K562 (cell line): ENCODE measurements around the gene CCNY. TPM values are rescaled to one million over a fixed set of nuclear protein-coding genes. Genes with fewer than 3 reads are reported as not detected.

Experiments
- ATAC-seq: fragments of 200-7000 bp; cut with Tn5 transposase; 3 replicates; pipeline ENCODE4 v1.9.1; 2020; ENCODE audit warnings: moderate library complexity
- BruUV-seq: library from RNA; stranded (reverse); fragments of 400-500 nt; replicated peaks from 2 replicates; lab custom pipeline; 2021; lab: Mats Ljungman, UMichigan
- CTCF ChIA-PET: fragments of 300-600 bp; formaldehyde crosslinking; extraction: SDS; loops from one replicate; lab custom pipeline; 2021; ENCODE audit warnings: low intra/inter-chr PET ratio; lab: Yijun Ruan, JAX
- POLR2A ChIA-PET: fragments of 300-600, 350-650 bp; sonication (Branson Sonifier 250); formaldehyde crosslinking; extraction: SDS; loops from one replicate; lab custom pipeline; 2021; ENCODE audit warnings: antibody characterized with exemption, inconsistent platforms; lab: Yijun Ruan, JAX
- DNase-seq, 4 experiments: peaks; one replicate each; pipeline versions ENCODE4 v3.0.0 to v3.0.0-alpha.2; 2011 to 2018; ENCODE audit warnings: low spot score in 3 of 4, mixed read lengths in 3 of 4; ENCODE audit errors: extremely low read depth in 1 of 4
- FAIRE-seq: peaks from 2 replicates; lab custom pipeline; 2011; peaks lifted over from hg19 to GRCh38; lab: Jason Lieb, UNC
- H2AFZ ChIP-seq: 2 replicates; pipeline ENCODE4 v1.6.0; 2011; ENCODE audit warnings: low read depth, low read length, control low read depth, inconsistent platforms
- H3K27ac ChIP-seq: fragments of 200-600 bp; 3 replicates; pipeline ENCODE4 v1.8.0; 2011; ENCODE audit warnings: low read depth, mild to moderate bottlenecking, control low read depth, inconsistent platforms, low read length, moderate library complexity, mixed read lengths; ENCODE audit errors: extremely low read depth
- H3K27me3 ChIP-seq, 2 experiments: fragments of 300-600 bp in 1 of 2; 2 replicates in 1 of 2; 3 replicates in 1 of 2; pipeline versions ENCODE4 v1.6.0 to v1.8.0; 2011; ENCODE audit warnings: inconsistent platforms in 2 of 2, low read length in 2 of 2, mild to moderate bottlenecking in 1 of 2, mixed read lengths in 1 of 2, moderate library complexity in 1 of 2; ENCODE audit not compliant: control insufficient read depth in 2 of 2, insufficient read depth in 2 of 2
- H3K36me3 ChIP-seq: fragments of 300-600 bp; 3 replicates; pipeline ENCODE4 v1.8.0; 2011; ENCODE audit warnings: mild to moderate bottlenecking, low read length, inconsistent platforms; ENCODE audit not compliant: control insufficient read depth, insufficient read depth
- H3K4me1 ChIP-seq, 2 experiments: fragments of 200-600 bp in 1 of 2; replicated peaks in 1 of 2; 2 replicates in 1 of 2; 3 replicates in 1 of 2; pipeline versions ENCODE4 v1.5.1 to v1.8.0; 2011; ENCODE audit warnings: inconsistent platforms in 2 of 2, low read length in 2 of 2, mild to moderate bottlenecking in 1 of 2, mixed read lengths in 1 of 2, moderate library complexity in 1 of 2; ENCODE audit not compliant: control insufficient read depth in 2 of 2, insufficient read depth in 2 of 2
- H3K4me2 ChIP-seq: 2 replicates; pipeline ENCODE4 v1.6.1; 2011; ENCODE audit warnings: low read length, control low read depth, inconsistent platforms, mixed read lengths; ENCODE audit not compliant: insufficient read depth
- H3K4me3 ChIP-seq: fragments of 200-600 bp; sonication (generic), shearing (Covaris generic); 2 replicates; pipeline ENCODE4 v1.5.1; 2016; ENCODE audit warnings: control low read depth, inconsistent platforms
- H3K79me2 ChIP-seq: fragments of 200-600 bp; 3 replicates; pipeline ENCODE4 v1.8.0; 2011; ENCODE audit warnings: low read length, inconsistent platforms; ENCODE audit not compliant: control insufficient read depth, insufficient read depth
- H3K9ac ChIP-seq, 2 experiments: 2 replicates each; pipeline versions ENCODE4 v1.6.0 to v1.6.1; 2011; ENCODE audit warnings: low read depth in 2 of 2, low read length in 2 of 2, control low read depth in 1 of 2, inconsistent platforms in 1 of 2, mild to moderate bottlenecking in 1 of 2, mixed read lengths in 1 of 2; ENCODE audit not compliant: insufficient read depth in 1 of 2
- H3K9me1 ChIP-seq: one replicate; pipeline ENCODE4 v1.6.0; 2011; ENCODE audit warnings: inconsistent platforms, mild to moderate bottlenecking, low read length, moderate library complexity; ENCODE audit not compliant: control insufficient read depth, insufficient read depth
- H3K9me3 ChIP-seq: replicated peaks from 2 replicates; pipeline ENCODE4 v1.5.1; 2011; ENCODE audit warnings: low read depth, low read length, inconsistent platforms; ENCODE audit not compliant: control insufficient read depth, insufficient read depth
- H4K20me1 ChIP-seq: replicated peaks from 2 replicates; pipeline ENCODE4 v1.6.1; 2011; ENCODE audit warnings: low read length, inconsistent platforms, mixed read lengths; ENCODE audit not compliant: control insufficient read depth, insufficient read depth
- DPF2 ChIP-seq: fragments of 450-650 bp; IDR thresholded peaks from 2 replicates; pipeline ENCODE4 v1.6.1; 2016
- GABPB2 ChIP-seq: fragments of 250-450 bp; sonication (Bioruptor Pico); conservative IDR thresholded peaks from 2 replicates; pipeline ENCODE4 v1.5.1; 2021; ENCODE audit warnings: mild to moderate bottlenecking
- MEIS2 ChIP-seq: fragments of 450-650 bp; IDR thresholded peaks from 2 replicates; pipeline ENCODE4 v1.6.1; 2014; ENCODE audit warnings: mild to moderate bottlenecking; ENCODE audit not compliant: partially characterized antibody
- NRF1 ChIP-seq, 2 experiments: fragments of 450-650 bp; IDR thresholded peaks in 1 of 2; conservative IDR thresholded peaks in 1 of 2; 2 replicates each; pipeline ENCODE4 v1.6.1; 2014; ENCODE audit warnings: mild to moderate bottlenecking in 2 of 2
- PCBP2 ChIP-seq: fragments of 200-400 bp; formaldehyde crosslinking; IDR thresholded peaks from 2 replicates; pipeline ENCODE4 v1.6.1; 2018; ENCODE audit warnings: low read length, low read depth, mild to moderate bottlenecking, moderate library complexity; ENCODE audit not compliant: poor library complexity, severe bottlenecking
- PHF8 ChIP-seq: fragments of 200-600 bp; sonication (generic); IDR thresholded peaks from 2 replicates; pipeline ENCODE4 v1.6.1; 2012; ENCODE audit warnings: mixed run types, mild to moderate bottlenecking, inconsistent platforms, low read length, moderate library complexity, borderline replicate concordance
- PPARD ChIP-seq: fragments of 250-450 bp; sonication (Bioruptor Pico); IDR thresholded peaks from 2 replicates; pipeline ENCODE4 v1.8.0; 2022; ENCODE audit warnings: inconsistent platforms, mild to moderate bottlenecking, moderate library complexity
- PREB ChIP-seq: sonication (generic); formaldehyde crosslinking; IDR thresholded peaks from 2 replicates; pipeline ENCODE4 v1.8.1; 2023; ENCODE audit warnings: mild to moderate bottlenecking, missing genetic modification reagents
- RBM22 ChIP-seq: fragments of 200-400 bp; formaldehyde crosslinking; IDR thresholded peaks from 2 replicates; pipeline ENCODE4 v1.6.1; 2018; ENCODE audit warnings: low read length, low read depth; ENCODE audit not compliant: poor library complexity, severe bottlenecking
- ZNF431 ChIP-seq: sonication (generic); formaldehyde crosslinking; IDR thresholded peaks from 2 replicates; pipeline ENCODE4 v1.8.0; 2022; ENCODE audit warnings: mild to moderate bottlenecking, missing genetic modification reagents
- ZNF696 ChIP-seq: fragments of 250-450 bp; sonication (Bioruptor Pico); conservative IDR thresholded peaks from 2 replicates; pipeline ENCODE4 v1.4.0; 2020; ENCODE audit warnings: mild to moderate bottlenecking, moderate library complexity
- ZNF75A ChIP-seq: fragments of 450-650 bp; formaldehyde crosslinking; IDR thresholded peaks from 2 replicates; pipeline ENCODE4 v1.4.0; 2020; ENCODE audit warnings: mild to moderate bottlenecking
- WGBS: fragments of 100-300 bp; shearing (Covaris generic); methylation state at CpG from one replicate; pipeline ENCODE4 v1.1.6; 2016; ENCODE audit warnings: low coverage, mixed read lengths; ENCODE audit not compliant: insufficient coverage; ENCODE audit errors: missing lambda C conversion rate; 5-methylcytosine and 5-hydroxymethylcytosine counted together
- in situ Hi-C: fragments of 300-500 bp; cut with MboI; formaldehyde crosslinking; loops from 4 replicates; pipeline ENCODE4 v1.15.0; 2018; ENCODE audit warnings: inconsistent platforms, mixed read lengths
- intact Hi-C: fragments of 100-400 bp; cut with micrococcal nuclease; formaldehyde crosslinking; loops from 2 replicates; pipeline ENCODE4 v1.14.2; 2022
- polyA plus RNA-seq, 8 experiments: library from polyadenylated mRNA; depleted of rRNA in 4 of 8; stranded (reverse) in 5 of 8; unstranded in 3 of 8; fragments of >200 nt; fragmentation: Nextera tagmentation in 2 of 8; fragmentation: Illumina TruSeq in 1 of 8; extraction: Ambion mirVana in 2 of 8; extraction: Trizol in 1 of 8; gene quantifications; 2 replicates each; pipeline versions ENCODE4 v1.2.1 to v1.2.3, GENCODE V29; 2011 to 2014; ENCODE audit warnings: inconsistent platforms in 1 of 8, missing spikeins in 1 of 8
- total RNA-seq, 7 experiments: library from RNA; depleted of rRNA in 6 of 7; stranded (reverse); fragments of >200 nt in 6 of 7; fragmentation: Illumina TruSeq in 2 of 7; extraction: Trizol in 2 of 7; gene quantifications; 2 replicates each; pipeline versions ENCODE4 v1.2.1 to v1.2.3, GENCODE V29; 2011 to 2021; ENCODE audit warnings: low replicate concordance in 1 of 7
- TF ChIP-seq, protein P1 (sequence below): fragments of 150-350 bp; IDR thresholded peaks from 2 replicates; pipeline ENCODE4 v1.6.1; 2014; ENCODE audit warnings: low read depth, mild to moderate bottlenecking, low read length, borderline replicate concordance
- TF ChIP-seq, protein P2 (sequence below): IDR thresholded peaks from 3 replicates; pipeline ENCODE4 v1.6.1; 2011; ENCODE audit warnings: borderline replicate concordance, mild to moderate bottlenecking; ENCODE audit not compliant: insufficient read length, insufficient read depth

The CCNY gene
- total and polyA plus RNA-seq, 9 of the 15 experiments (the other 6 are each of a cell fraction or from before 2014, with no cell fraction given), result 8.4 to 109 (median 38.6) TPM

GRCh38 chr10:35362701-35363350, 26.5 kb downstream of the CCNY start:
- ChIA-PET POLR2A (interaction anchor here (4.6 kb wide), 1 partner anchor 11 kb away, joined by 35 read pairs; no protein-coding TSS in a partner anchor), CTCF (no interaction called here)
- Histone ChIP-seq H2AFZ (no peak overlapping the region), H4K20me1 (peaks cover 15% of the 10 kb centered on the region; the same call in 1 of the 2 replicates), H3K9me3 (no peaks in the 10 kb centered on the region), H3K4me1 (peaks cover 11 to 13% of the 10 kb centered on the region in 2 experiments), H3K79me2 (peaks cover 100% of the 10 kb centered on the region), H3K27me3 (no peaks in the 10 kb centered on the region), H3K27ac (no peak overlapping the region), H3K4me2 (no peak overlapping the region), H3K4me3 (no peak overlapping the region), H3K36me3 (peaks cover 4% of the 10 kb centered on the region; the same call in 1 of the 3 replicates), H3K9ac (no peak overlapping the region), H3K9me1 (peaks cover 10% of the 10 kb centered on the region)
- peak; percentile 11; the same call in 2 of the 3 replicates for ATAC-seq
- intact Hi-C loops, result no loop called here
- BruUV-seq, result no TSS peak
- 89% methylated on average over 25 of the region's 41 CpGs for WGBS
- in situ Hi-C loops, result no loop called here
- no peak for FAIRE-seq
- DNase-seq, result no peak
- TF ChIP-seq, protein P1, sequence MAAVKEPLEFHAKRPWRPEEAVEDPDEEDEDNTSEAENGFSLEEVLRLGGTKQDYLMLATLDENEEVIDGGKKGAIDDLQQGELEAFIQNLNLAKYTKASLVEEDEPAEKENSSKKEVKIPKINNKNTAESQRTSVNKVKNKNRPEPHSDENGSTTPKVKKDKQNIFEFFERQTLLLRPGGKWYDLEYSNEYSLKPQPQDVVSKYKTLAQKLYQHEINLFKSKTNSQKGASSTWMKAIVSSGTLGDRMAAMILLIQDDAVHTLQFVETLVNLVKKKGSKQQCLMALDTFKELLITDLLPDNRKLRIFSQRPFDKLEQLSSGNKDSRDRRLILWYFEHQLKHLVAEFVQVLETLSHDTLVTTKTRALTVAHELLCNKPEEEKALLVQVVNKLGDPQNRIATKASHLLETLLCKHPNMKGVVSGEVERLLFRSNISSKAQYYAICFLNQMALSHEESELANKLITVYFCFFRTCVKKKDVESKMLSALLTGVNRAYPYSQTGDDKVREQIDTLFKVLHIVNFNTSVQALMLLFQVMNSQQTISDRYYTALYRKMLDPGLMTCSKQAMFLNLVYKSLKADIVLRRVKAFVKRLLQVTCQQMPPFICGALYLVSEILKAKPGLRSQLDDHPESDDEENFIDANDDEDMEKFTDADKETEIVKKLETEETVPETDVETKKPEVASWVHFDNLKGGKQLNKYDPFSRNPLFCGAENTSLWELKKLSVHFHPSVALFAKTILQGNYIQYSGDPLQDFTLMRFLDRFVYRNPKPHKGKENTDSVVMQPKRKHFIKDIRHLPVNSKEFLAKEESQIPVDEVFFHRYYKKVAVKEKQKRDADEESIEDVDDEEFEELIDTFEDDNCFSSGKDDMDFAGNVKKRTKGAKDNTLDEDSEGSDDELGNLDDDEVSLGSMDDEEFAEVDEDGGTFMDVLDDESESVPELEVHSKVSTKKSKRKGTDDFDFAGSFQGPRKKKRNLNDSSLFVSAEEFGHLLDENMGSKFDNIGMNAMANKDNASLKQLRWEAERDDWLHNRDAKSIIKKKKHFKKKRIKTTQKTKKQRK, result no peak
- no peak for TF ChIP-seq RBM22
- no peak for TF ChIP-seq PCBP2
- no peak for TF ChIP-seq ZNF75A (CRISPR knock-in tag)
- TF ChIP-seq PPARD (CRISPR knock-in tag), result no peak
- no peak for TF ChIP-seq PHF8
- TF ChIP-seq ZNF431 (CRISPR knock-in tag), result no peak
- TF ChIP-seq NRF1 (conservative IDR thresholded peaks at IDR 0.05 in 1 of 2, IDR thresholded peaks at IDR 0.05 in 1 of 2), result no peak
- no peak for TF ChIP-seq DPF2
- no peak for TF ChIP-seq ZNF696 (CRISPR knock-in tag)
- no peak for TF ChIP-seq MEIS2
- no peak for TF ChIP-seq GABPB2
- TF ChIP-seq, protein P2, sequence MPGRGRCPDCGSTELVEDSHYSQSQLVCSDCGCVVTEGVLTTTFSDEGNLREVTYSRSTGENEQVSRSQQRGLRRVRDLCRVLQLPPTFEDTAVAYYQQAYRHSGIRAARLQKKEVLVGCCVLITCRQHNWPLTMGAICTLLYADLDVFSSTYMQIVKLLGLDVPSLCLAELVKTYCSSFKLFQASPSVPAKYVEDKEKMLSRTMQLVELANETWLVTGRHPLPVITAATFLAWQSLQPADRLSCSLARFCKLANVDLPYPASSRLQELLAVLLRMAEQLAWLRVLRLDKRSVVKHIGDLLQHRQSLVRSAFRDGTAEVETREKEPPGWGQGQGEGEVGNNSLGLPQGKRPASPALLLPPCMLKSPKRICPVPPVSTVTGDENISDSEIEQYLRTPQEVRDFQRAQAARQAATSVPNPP, result no peak
- TF ChIP-seq PREB (CRISPR knock-in tag), result no peak
